Measurements from ENCODE around the gene TSPYL1. TPM values are rescaled to one million over a fixed set of nuclear protein-coding genes. Genes with fewer than 3 reads are reported as not detected.

The TSPYL1 gene
- total and polyA plus RNA-seq, 4 donors: 25.1 to 39.8 (median 30.2) TPM

DNA sequence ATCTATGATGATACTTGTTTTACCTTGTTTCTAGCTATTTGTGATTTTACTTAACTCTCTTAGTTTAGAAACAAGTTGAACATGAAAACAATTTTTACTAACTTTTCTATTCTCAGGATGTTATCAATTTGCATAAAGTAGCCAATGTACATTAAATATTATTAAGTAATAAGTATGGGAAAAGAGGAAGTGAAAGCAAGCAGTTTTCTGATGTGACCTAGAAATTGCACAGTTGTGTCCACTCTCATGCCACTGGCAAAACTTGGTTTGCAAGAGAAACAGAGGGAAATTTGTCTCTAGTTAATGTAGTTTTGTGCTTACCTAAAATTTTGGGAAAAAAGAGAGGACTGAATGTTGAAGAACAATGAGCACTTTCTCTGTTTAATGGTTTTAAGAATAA is 19.2 kb upstream of the TSPYL1 start:
- no peak for DNase-seq (ENCODE audit: low spot score)
- H3K36me3 ChIP-seq (ENCODE audit: control insufficient read depth in 4 of 4, insufficient read depth in 3 of 4, low read depth in 1 of 4, low read length in 3 of 4): no peaks in the 10 kb centered on the region
- no peak overlapping the region for H3K4me3 ChIP-seq (ENCODE audit: low read depth in 1 of 3, low read length in 3 of 3)
- H3K9ac ChIP-seq (ENCODE audit: low read depth in 1 of 2, low read length in 2 of 2): no peak overlapping the region
- TF ChIP-seq FOXA2 (IDR thresholded peaks at IDR 0.05) (no peak), YY1 (IDR thresholded peaks at IDR 0.05) (no peak), RAD21 (IDR thresholded peaks at IDR 0.05) (no peak)
- H3K27ac ChIP-seq (ENCODE audit: low read depth in 1 of 2, low read length in 2 of 2): no peak overlapping the region
- no peaks in the 10 kb centered on the region for H3K27me3 ChIP-seq (ENCODE audit: control insufficient read depth in 4 of 4, insufficient read depth in 4 of 4, low read length in 3 of 4)
- peaks cover 0 to 2% (median 0%) of the 10 kb centered on the region in 4 donors for H3K9me3 ChIP-seq (ENCODE audit: control insufficient read depth in 4 of 4, low read length in 3 of 4)
- peaks cover 1 to 14% (median 12%) of the 10 kb centered on the region in 4 donors for H3K4me1 ChIP-seq (ENCODE audit: control insufficient read depth in 4 of 4, insufficient read depth in 4 of 4, low read length in 3 of 4)

DNA sequence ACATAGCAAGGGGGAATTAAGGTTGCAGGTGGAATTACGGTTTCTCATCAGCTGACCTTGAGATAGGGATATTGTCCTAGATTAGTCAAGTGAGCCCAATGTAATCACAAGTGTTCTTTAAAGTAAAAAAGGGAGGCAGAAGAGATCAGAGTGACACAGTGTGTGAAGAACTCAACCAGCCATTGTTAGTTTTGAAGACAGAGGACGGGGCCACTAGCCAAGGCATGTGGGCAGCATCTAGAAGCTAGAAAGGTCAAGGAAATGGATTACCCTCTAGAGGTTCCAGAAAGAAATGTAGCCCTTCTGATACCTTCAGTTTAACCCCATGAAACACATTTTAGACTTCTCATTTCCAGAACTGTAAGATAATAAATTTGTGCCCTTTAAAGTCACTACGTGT is 18.5 kb upstream of the TSPYL1 start:
- H3K27ac ChIP-seq (ENCODE audit: low read depth in 1 of 2, low read length in 2 of 2): no peak overlapping the region
- no peaks in the 10 kb centered on the region for H3K36me3 ChIP-seq (ENCODE audit: control insufficient read depth in 4 of 4, insufficient read depth in 3 of 4, low read depth in 1 of 4, low read length in 3 of 4)
- H3K4me3 ChIP-seq (ENCODE audit: low read depth in 1 of 3, low read length in 3 of 3): no peak overlapping the region
- H3K4me1 ChIP-seq (ENCODE audit: control insufficient read depth in 4 of 4, insufficient read depth in 4 of 4, low read length in 3 of 4): peaks cover 0 to 14% (median 12%) of the 10 kb centered on the region in 4 donors
- peaks cover 0 to 2% (median 0%) of the 10 kb centered on the region in 4 donors for H3K9me3 ChIP-seq (ENCODE audit: control insufficient read depth in 4 of 4, low read length in 3 of 4)
- no peak overlapping the region for H3K9ac ChIP-seq (ENCODE audit: low read depth in 1 of 2, low read length in 2 of 2)
- no peak for DNase-seq (ENCODE audit: low spot score)
- TF ChIP-seq TAF1 (conservative IDR thresholded peaks at IDR 0.05): no peak
- TF ChIP-seq, protein P1, sequence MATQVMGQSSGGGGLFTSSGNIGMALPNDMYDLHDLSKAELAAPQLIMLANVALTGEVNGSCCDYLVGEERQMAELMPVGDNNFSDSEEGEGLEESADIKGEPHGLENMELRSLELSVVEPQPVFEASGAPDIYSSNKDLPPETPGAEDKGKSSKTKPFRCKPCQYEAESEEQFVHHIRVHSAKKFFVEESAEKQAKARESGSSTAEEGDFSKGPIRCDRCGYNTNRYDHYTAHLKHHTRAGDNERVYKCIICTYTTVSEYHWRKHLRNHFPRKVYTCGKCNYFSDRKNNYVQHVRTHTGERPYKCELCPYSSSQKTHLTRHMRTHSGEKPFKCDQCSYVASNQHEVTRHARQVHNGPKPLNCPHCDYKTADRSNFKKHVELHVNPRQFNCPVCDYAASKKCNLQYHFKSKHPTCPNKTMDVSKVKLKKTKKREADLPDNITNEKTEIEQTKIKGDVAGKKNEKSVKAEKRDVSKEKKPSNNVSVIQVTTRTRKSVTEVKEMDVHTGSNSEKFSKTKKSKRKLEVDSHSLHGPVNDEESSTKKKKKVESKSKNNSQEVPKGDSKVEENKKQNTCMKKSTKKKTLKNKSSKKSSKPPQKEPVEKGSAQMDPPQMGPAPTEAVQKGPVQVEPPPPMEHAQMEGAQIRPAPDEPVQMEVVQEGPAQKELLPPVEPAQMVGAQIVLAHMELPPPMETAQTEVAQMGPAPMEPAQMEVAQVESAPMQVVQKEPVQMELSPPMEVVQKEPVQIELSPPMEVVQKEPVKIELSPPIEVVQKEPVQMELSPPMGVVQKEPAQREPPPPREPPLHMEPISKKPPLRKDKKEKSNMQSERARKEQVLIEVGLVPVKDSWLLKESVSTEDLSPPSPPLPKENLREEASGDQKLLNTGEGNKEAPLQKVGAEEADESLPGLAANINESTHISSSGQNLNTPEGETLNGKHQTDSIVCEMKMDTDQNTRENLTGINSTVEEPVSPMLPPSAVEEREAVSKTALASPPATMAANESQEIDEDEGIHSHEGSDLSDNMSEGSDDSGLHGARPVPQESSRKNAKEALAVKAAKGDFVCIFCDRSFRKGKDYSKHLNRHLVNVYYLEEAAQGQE (IDR thresholded peaks at IDR 0.05): no peak
- TF ChIP-seq HNF4G (IDR thresholded peaks at IDR 0.05): no peak
- no peak for TF ChIP-seq GABPA (IDR thresholded peaks at IDR 0.05 in 1 of 2, conservative IDR thresholded peaks at IDR 0.05 in 1 of 2)
- no peak for TF ChIP-seq NR2F2 (IDR thresholded peaks at IDR 0.05)
- TF ChIP-seq JUND (IDR thresholded peaks at IDR 0.05): no peak
- TF ChIP-seq EGR1 (IDR thresholded peaks at IDR 0.05; ENCODE audit: low read depth in 2 of 2): no peak
- TF ChIP-seq, protein P2, sequence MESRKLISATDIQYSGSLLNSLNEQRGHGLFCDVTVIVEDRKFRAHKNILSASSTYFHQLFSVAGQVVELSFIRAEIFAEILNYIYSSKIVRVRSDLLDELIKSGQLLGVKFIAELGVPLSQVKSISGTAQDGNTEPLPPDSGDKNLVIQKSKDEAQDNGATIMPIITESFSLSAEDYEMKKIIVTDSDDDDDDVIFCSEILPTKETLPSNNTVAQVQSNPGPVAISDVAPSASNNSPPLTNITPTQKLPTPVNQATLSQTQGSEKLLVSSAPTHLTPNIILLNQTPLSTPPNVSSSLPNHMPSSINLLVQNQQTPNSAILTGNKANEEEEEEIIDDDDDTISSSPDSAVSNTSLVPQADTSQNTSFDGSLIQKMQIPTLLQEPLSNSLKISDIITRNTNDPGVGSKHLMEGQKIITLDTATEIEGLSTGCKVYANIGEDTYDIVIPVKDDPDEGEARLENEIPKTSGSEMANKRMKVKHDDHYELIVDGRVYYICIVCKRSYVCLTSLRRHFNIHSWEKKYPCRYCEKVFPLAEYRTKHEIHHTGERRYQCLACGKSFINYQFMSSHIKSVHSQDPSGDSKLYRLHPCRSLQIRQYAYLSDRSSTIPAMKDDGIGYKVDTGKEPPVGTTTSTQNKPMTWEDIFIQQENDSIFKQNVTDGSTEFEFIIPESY (IDR thresholded peaks at IDR 0.05): no peak
- no peak for TF ChIP-seq YY1 (IDR thresholded peaks at IDR 0.05)
- TF ChIP-seq, protein P3, sequence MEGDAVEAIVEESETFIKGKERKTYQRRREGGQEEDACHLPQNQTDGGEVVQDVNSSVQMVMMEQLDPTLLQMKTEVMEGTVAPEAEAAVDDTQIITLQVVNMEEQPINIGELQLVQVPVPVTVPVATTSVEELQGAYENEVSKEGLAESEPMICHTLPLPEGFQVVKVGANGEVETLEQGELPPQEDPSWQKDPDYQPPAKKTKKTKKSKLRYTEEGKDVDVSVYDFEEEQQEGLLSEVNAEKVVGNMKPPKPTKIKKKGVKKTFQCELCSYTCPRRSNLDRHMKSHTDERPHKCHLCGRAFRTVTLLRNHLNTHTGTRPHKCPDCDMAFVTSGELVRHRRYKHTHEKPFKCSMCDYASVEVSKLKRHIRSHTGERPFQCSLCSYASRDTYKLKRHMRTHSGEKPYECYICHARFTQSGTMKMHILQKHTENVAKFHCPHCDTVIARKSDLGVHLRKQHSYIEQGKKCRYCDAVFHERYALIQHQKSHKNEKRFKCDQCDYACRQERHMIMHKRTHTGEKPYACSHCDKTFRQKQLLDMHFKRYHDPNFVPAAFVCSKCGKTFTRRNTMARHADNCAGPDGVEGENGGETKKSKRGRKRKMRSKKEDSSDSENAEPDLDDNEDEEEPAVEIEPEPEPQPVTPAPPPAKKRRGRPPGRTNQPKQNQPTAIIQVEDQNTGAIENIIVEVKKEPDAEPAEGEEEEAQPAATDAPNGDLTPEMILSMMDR (IDR thresholded peaks at IDR 0.05; ENCODE audit: low read depth, low read length, missing input control): no peak
- TF ChIP-seq RAD21 (IDR thresholded peaks at IDR 0.05): no peak
- TF ChIP-seq FOXA1 (IDR thresholded peaks at IDR 0.05): no peak
- no peaks in the 10 kb centered on the region for H3K27me3 ChIP-seq (ENCODE audit: control insufficient read depth in 4 of 4, insufficient read depth in 4 of 4, low read length in 3 of 4)
- 95% methylated on average over 3 of the region's 3 CpGs for WGBS

Data from liver (tissue), 9 donors.